ENCODE results near the gene ADAM12. TPM values are rescaled to one million over a fixed set of nuclear protein-coding genes. Genes with fewer than 3 reads are reported as not detected.
"Not testable (repeated sequence)": the region's sequence is repeated elsewhere in the genome, so short reads cannot be mapped to it uniquely, and the experiment has no call there.

The ADAM12 gene
- total RNA-seq, 1 donor from 2014 or later: 14.4 TPM

GRCh38 chr10:126065751-126066377, 322.4 kb downstream of the ADAM12 start:
- DNase-seq (ENCODE audit: low read depth): peak; percentile 48

- no peak for DNase-seq (ENCODE audit: low read depth)
Observed at GRCh38 chr10:126064512-126064911, 323.8 kb downstream of the ADAM12 start.

GRCh38 chr10:126063353-126063791, 324.9 kb downstream of the ADAM12 start:
- peak; percentile 99 for DNase-seq (ENCODE audit: low read depth)

- DNase-seq (ENCODE audit: low read depth): peak; percentile 100
Observed at GRCh38 chr10:126062131-126063032, 325.9 kb downstream of the ADAM12 start.

GRCh38 chr10:126061526-126061925, 326.8 kb downstream of the ADAM12 start:
- DNase-seq (ENCODE audit: low read depth): no peak

GRCh38 chr10:126060261-126060931, 327.9 kb downstream of the ADAM12 start:
- DNase-seq (ENCODE audit: low read depth): peak; percentile 60

- DNase-seq (ENCODE audit: low read depth): peak; percentile 66
Observed at GRCh38 chr10:126059076-126059826, 329.0 kb downstream of the ADAM12 start.

GRCh38 chr10:126058507-126058906, 329.8 kb downstream of the ADAM12 start:
- DNase-seq (ENCODE audit: low read depth): no peak

GRCh38 chr10:126058104-126058503, 330.2 kb downstream of the ADAM12 start:
- DNase-seq (ENCODE audit: low read depth): no peak

GRCh38 chr10:126057494-126057893, 330.8 kb downstream of the ADAM12 start:
- no peak for DNase-seq (ENCODE audit: low read depth)

- DNase-seq (ENCODE audit: low read depth): no peak
Observed at GRCh38 chr10:126054191-126054590, 334.1 kb downstream of the ADAM12 start.

- DNase-seq (ENCODE audit: low read depth): no peak
Observed at GRCh38 chr10:126052171-126052570, 336.1 kb downstream of the ADAM12 start.

- DNase-seq (ENCODE audit: low read depth): peak; percentile 69
Observed at GRCh38 chr10:126049759-126050700, 338.2 kb downstream of the ADAM12 start.

- not testable (repeated sequence) for DNase-seq (ENCODE audit: low read depth)
Observed at GRCh38 chr10:126047749-126048148, 340.5 kb downstream of the ADAM12 start.

- no peak for DNase-seq (ENCODE audit: low read depth)
Observed at GRCh38 chr10:126046831-126047230, 341.4 kb downstream of the ADAM12 start.

- no peak for DNase-seq (ENCODE audit: low read depth)
Observed at GRCh38 chr10:126045861-126046260, 342.4 kb downstream of the ADAM12 start.

- no peak for DNase-seq (ENCODE audit: low read depth)
Observed at GRCh38 chr10:126043389-126043788, 344.9 kb downstream of the ADAM12 start.

- no peak for DNase-seq (ENCODE audit: low read depth)
Observed at GRCh38 chr10:126042906-126043305, 345.4 kb downstream of the ADAM12 start.

- no peak for DNase-seq (ENCODE audit: low read depth)
Observed at GRCh38 chr10:126042354-126042753, 345.9 kb downstream of the ADAM12 start.

- peak; percentile 61 for DNase-seq (ENCODE audit: low read depth)
Observed at GRCh38 chr10:126041804-126042231, 346.5 kb downstream of the ADAM12 start.
